ENCODE results near the gene MRPL53. TPM values are rescaled to one million over a fixed set of nuclear protein-coding genes. Genes with fewer than 3 reads are reported as not detected.

The MRPL53 gene
- total RNA-seq, 1 experiment from 2014 or later: 98.1 TPM

DNA sequence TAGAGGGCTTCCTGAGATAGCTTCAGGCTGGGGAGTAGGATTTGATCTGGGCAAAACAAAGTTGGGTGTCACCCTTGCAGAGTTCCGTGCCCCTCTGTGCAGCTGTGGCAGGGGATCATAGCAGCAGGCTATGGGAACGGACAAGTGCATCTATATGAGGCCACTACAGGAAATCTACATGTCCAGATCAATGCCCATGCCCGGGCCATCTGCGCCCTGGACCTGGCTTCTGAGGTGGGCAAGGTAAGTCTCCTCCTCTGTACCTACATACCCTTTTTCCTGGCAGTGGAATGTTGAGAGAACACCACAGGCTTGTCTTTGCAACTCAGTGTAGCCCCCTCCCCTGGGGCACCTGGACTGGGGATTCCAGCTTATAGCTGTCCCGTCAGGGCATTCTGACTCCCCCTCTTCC, 47.5 kb downstream of the MRPL53 start:
- BruUV-seq (replicated peaks): no TSS peak
- Histone ChIP-seq H3K27ac (ENCODE audit: low read length) (no peak overlapping the region), H3K4me1 (ENCODE audit: control insufficient read depth, insufficient read depth, low read length) (peaks cover 4% of the 10 kb centered on the region; the same call in 1 of the 2 replicates), H3K36me3 (ENCODE audit: control insufficient read depth, insufficient read depth, low read length) (no peaks in the 10 kb centered on the region; the same call in none of the 2 replicates), H3K4me3 (ENCODE audit: low read depth in 2 of 2, low read length in 2 of 2) (no peak overlapping the region), H3K9me3 (ENCODE audit: control insufficient read depth, insufficient read depth, low read depth, low read length) (no peaks in the 10 kb centered on the region), H3K27me3 (ENCODE audit: control insufficient read depth, insufficient read depth, low read length) (no peaks in the 10 kb centered on the region)
- intact Hi-C loops (cut with micrococcal nuclease; ENCODE audit: unreplicated experiment) (no loop called here), in situ Hi-C loops (cut with HindIII; ENCODE audit: low pct_unique_long_range_greater_than_20kb, low sequenced_read_pairs) (no loop called here)
- CTCF ChIA-PET: interaction anchor here (0.6 kb wide), 1 partner anchor 286 kb away, joined by 3 read pairs; no protein-coding TSS in a partner anchor
- no peak for DNase-seq (ENCODE audit: low read depth, low spot score)
- no peak for ATAC-seq
- POLR2A ChIA-PET: no interaction called here
- TF ChIP-seq TCF7L2 (IDR thresholded peaks at IDR 0.05; ENCODE audit: low read depth, low read length): no peak
- TF ChIP-seq POLR2AphosphoS5 (IDR thresholded peaks at IDR 0.05; ENCODE audit: low read depth, low read length): no peak
- TF ChIP-seq, protein P1, sequence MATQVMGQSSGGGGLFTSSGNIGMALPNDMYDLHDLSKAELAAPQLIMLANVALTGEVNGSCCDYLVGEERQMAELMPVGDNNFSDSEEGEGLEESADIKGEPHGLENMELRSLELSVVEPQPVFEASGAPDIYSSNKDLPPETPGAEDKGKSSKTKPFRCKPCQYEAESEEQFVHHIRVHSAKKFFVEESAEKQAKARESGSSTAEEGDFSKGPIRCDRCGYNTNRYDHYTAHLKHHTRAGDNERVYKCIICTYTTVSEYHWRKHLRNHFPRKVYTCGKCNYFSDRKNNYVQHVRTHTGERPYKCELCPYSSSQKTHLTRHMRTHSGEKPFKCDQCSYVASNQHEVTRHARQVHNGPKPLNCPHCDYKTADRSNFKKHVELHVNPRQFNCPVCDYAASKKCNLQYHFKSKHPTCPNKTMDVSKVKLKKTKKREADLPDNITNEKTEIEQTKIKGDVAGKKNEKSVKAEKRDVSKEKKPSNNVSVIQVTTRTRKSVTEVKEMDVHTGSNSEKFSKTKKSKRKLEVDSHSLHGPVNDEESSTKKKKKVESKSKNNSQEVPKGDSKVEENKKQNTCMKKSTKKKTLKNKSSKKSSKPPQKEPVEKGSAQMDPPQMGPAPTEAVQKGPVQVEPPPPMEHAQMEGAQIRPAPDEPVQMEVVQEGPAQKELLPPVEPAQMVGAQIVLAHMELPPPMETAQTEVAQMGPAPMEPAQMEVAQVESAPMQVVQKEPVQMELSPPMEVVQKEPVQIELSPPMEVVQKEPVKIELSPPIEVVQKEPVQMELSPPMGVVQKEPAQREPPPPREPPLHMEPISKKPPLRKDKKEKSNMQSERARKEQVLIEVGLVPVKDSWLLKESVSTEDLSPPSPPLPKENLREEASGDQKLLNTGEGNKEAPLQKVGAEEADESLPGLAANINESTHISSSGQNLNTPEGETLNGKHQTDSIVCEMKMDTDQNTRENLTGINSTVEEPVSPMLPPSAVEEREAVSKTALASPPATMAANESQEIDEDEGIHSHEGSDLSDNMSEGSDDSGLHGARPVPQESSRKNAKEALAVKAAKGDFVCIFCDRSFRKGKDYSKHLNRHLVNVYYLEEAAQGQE (IDR thresholded peaks at IDR 0.05; ENCODE audit: insufficient read depth in 1 of 2, low read depth in 2 of 2, low read length in 1 of 2): no peak
- TF ChIP-seq SIN3A (IDR thresholded peaks at IDR 0.05; ENCODE audit: borderline replicate concordance, insufficient read depth, low read depth, low read length): no peak
- TF ChIP-seq, protein P2, sequence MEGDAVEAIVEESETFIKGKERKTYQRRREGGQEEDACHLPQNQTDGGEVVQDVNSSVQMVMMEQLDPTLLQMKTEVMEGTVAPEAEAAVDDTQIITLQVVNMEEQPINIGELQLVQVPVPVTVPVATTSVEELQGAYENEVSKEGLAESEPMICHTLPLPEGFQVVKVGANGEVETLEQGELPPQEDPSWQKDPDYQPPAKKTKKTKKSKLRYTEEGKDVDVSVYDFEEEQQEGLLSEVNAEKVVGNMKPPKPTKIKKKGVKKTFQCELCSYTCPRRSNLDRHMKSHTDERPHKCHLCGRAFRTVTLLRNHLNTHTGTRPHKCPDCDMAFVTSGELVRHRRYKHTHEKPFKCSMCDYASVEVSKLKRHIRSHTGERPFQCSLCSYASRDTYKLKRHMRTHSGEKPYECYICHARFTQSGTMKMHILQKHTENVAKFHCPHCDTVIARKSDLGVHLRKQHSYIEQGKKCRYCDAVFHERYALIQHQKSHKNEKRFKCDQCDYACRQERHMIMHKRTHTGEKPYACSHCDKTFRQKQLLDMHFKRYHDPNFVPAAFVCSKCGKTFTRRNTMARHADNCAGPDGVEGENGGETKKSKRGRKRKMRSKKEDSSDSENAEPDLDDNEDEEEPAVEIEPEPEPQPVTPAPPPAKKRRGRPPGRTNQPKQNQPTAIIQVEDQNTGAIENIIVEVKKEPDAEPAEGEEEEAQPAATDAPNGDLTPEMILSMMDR (IDR thresholded peaks at IDR 0.05): no peak

DNA sequence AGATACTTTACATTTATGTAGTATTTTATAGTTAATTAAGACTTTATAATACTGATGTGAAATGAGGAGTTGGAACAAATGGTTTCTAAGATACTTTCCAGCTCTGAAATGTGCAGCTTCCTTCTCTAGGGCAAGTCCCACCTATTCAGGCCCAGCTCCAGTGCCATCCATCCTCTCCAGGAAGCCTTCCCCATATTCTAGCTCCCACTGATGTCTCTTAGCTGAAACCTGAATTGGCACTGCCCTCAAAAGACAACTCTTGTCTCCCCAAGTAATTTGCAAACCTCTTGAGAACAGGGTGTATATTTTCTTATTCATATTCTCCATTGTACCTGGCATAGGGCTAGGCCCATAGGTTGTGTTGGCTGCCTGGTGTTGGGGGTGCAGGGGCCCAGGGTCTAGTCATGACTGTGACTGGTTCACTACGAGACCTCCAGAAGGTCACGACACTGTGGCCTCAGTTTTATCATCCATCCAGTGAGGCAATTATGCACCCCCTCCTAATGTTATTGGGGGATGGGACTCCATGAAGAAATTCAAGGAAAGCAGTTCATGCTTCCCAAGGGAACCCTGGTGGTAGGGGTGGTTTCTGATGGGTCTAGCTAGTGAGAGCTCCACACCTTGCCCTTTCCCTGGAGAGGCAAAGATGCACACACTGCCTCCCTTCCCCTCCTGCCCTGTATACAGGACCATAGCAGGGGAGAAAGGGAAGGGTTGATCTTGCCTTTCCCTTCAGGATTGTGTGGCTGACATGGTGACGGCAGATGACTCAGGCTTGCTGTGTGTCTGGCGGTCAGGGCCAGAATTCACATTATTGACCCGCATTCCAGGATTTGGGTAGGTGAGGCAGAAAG, 48.1 kb downstream of the MRPL53 start:
- no peaks in the 10 kb centered on the region for H3K9me3 ChIP-seq (ENCODE audit: control insufficient read depth, insufficient read depth, low read depth, low read length)
- DNase-seq (ENCODE audit: low read depth, low spot score) (no peak), ATAC-seq (no peak)
- intact Hi-C loops (cut with micrococcal nuclease; ENCODE audit: unreplicated experiment): no loop called here
- in situ Hi-C loops (cut with HindIII; ENCODE audit: low pct_unique_long_range_greater_than_20kb, low sequenced_read_pairs): no loop called here
- H3K4me1 ChIP-seq (ENCODE audit: control insufficient read depth, insufficient read depth, low read length): peaks cover 4% of the 10 kb centered on the region; the same call in 1 of the 2 replicates
- POLR2A ChIA-PET: no interaction called here
- TF ChIP-seq SIN3A (IDR thresholded peaks at IDR 0.05; ENCODE audit: borderline replicate concordance, insufficient read depth, low read depth, low read length) (no peak), POLR2AphosphoS5 (IDR thresholded peaks at IDR 0.05; ENCODE audit: low read depth, low read length) (peak; percentile 22; the same call in 1 of the 2 replicates), TCF7L2 (IDR thresholded peaks at IDR 0.05; ENCODE audit: low read depth, low read length) (no peak)
- TF ChIP-seq, protein P1 (IDR thresholded peaks at IDR 0.05; ENCODE audit: insufficient read depth in 1 of 2, low read depth in 2 of 2, low read length in 1 of 2): no peak
- TF ChIP-seq, protein P2 (IDR thresholded peaks at IDR 0.05): no peak
- BruUV-seq (replicated peaks): no TSS peak
- H3K4me3 ChIP-seq (ENCODE audit: low read depth in 2 of 2, low read length in 2 of 2): no peak overlapping the region
- no peaks in the 10 kb centered on the region for H3K27me3 ChIP-seq (ENCODE audit: control insufficient read depth, insufficient read depth, low read length)
- CTCF ChIA-PET: interaction anchor here (0.6 kb wide), 1 partner anchor 285 kb away, joined by 3 read pairs; no protein-coding TSS in a partner anchor
- no peak overlapping the region for H3K27ac ChIP-seq (ENCODE audit: low read length)
- no peaks in the 10 kb centered on the region; the same call in none of the 2 replicates for H3K36me3 ChIP-seq (ENCODE audit: control insufficient read depth, insufficient read depth, low read length)

Data from Panc1 (cell line).